GM12872 (cell line): ENCODE data around the gene FOXJ1.

Experiments used
- TF ChIP-seq, protein P1 (sequence below): IDR thresholded peaks from 3 replicates; pipeline ENCODE4 v1.5.1; 2011; ENCODE audit warnings: low read depth, mild to moderate bottlenecking, low read length, moderate library complexity; ENCODE audit not compliant: insufficient read depth

Gene FOXJ1

DNA sequence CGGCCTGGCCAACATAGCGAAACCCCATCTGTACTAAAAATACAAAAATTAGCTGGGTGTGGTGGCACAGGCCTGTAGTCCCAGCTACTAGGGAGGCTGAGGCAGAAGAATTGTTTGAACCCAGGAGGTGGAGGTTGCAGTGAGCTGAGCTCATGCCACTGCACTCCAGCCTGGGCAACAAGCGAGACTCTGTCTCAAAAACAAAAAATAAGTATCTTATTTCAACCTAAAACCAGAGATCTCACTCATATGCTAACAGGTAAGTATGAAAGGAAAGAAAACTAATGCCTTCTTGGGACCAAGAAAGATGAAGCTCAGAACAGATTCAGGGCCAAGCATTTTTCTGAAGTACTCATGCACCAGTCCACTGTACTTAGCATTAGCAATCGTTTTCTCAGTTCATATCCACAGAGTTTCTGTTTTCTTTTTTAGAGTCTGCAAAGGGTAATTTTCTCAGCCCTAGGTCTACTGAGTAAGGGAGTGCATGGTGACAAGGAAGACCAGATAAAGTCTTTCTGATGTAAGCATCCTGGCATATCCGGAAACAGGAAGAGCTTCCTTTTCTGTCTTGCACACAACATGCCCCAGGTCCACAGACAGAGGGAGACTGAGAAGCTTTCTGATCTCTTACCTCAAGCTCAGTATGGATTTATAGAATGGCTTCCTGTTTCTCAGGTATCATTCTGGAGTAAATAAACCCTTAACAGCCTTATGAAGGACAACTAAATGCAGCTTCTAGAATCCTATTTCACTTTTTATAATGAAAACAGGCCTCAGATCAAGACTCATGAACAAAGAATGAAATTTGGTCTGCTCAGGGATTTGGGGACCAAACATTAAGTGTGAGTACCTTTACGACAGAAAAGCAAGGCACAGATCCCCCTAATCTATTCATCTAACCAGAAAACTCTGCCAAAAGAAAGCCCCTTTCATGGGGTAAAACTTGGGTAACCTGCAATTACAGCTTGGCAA, 38.7 kb upstream of the FOXJ1 start:
- TF ChIP-seq, protein P1, sequence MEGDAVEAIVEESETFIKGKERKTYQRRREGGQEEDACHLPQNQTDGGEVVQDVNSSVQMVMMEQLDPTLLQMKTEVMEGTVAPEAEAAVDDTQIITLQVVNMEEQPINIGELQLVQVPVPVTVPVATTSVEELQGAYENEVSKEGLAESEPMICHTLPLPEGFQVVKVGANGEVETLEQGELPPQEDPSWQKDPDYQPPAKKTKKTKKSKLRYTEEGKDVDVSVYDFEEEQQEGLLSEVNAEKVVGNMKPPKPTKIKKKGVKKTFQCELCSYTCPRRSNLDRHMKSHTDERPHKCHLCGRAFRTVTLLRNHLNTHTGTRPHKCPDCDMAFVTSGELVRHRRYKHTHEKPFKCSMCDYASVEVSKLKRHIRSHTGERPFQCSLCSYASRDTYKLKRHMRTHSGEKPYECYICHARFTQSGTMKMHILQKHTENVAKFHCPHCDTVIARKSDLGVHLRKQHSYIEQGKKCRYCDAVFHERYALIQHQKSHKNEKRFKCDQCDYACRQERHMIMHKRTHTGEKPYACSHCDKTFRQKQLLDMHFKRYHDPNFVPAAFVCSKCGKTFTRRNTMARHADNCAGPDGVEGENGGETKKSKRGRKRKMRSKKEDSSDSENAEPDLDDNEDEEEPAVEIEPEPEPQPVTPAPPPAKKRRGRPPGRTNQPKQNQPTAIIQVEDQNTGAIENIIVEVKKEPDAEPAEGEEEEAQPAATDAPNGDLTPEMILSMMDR: 0 out of 3 replicates have a peak, but pooled peaks have one; percentile 12

DNA sequence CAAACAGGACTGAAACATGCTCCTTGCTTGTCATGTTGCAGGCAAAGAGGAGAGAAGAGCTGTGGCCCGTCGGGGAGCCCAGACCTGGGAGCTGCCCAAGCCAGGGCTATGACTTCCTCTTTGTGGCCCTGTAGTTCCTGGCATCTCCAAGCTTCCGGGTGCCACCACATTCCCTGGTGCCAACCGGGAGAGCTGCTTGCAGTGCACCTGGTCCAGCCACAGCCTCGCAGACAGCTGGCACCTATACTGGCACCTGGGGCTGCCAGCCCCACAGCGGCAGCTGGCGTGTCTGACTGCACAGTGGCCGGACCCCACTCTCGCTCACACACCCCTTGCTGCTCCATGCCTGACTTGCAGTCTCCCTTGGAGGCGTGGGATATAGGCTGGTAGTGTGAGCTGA, 37.1 kb upstream of the FOXJ1 start:
- TF ChIP-seq, protein P1: no peak

DNA sequence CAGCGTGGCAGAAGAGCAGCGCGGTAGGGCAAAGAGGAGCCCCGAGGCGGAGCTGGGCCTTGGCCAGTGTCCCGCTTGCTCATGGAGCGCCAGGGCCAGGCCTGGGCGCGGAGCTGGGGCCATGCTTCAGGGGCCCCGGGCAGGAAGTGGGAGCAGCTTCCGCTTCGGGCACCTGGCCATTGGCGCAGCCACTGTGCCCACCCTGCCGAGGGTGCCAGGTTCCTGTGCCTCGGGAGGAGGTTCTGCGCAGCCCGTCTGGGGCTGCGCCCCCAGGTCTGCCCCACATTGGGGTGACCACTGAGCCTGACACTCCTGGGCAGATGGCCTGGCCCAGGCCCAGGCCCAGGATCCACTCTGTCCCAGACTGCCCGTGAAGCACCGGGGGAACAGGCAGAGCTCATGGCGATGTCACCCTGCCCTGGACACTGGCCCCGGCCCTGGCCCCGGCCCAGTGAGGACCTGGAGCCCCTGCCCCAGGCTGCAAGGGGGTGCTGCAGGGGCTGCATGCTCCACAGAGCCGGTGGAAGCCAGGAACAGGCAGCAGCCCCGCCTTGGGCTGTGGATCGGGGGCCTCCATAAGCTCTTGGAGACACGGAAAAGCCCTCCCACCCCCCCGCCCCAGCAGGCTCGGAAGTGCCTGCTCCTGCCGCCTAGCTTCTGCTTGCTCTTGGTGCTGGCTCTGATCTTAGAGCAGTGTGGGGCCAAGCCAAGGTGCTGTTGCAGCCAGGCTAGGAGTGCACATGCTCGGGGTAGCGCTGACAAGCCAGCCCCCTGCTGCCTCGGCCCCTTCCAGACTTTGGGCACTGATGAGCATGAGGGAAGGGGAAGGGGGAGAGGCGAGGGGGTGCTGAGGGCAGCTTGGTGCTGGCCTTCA, 35.9 kb upstream of the FOXJ1 start:
- TF ChIP-seq, protein P1: no peak

DNA sequence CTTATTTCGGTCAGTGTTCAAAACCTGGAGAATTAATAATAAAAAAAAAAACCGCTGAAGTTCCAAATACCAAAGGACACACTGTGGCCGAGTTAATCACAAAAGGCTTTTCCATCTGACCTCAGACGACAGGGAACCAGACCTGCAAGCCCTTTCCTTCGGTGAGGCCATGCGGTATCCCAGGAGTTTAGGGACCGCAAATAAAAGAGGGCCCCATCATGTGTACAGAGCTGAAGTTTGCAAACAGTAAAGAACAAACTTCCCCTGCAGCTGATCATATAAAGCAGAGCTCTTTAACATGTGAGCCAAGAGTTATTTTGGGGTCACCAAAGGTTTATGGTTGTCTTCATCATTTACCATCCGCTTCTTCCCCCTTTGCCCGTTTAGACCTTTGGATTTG, 33.0 kb upstream of the FOXJ1 start:
- TF ChIP-seq, protein P1: no peak

DNA sequence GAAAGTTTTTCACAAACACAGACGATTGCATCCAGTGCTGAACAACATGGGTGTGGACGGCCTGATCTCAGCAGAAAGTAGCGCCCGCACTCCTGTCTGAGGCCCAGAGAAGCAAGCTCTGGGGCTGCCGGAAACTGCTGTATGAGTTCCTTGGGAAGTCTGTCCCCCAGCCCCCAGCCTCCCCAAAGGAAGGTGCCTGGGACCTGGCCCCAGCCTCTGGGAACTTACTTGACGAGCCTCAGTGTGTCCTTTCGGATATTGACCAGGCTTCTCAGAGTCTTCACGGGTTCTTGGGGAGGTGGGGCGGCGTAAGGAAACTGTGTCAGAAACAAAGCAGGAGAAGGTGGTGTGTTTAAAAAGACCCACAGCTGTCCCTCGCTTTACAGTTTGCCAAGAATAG, 32.4 kb upstream of the FOXJ1 start:
- TF ChIP-seq, protein P1: no peak

DNA sequence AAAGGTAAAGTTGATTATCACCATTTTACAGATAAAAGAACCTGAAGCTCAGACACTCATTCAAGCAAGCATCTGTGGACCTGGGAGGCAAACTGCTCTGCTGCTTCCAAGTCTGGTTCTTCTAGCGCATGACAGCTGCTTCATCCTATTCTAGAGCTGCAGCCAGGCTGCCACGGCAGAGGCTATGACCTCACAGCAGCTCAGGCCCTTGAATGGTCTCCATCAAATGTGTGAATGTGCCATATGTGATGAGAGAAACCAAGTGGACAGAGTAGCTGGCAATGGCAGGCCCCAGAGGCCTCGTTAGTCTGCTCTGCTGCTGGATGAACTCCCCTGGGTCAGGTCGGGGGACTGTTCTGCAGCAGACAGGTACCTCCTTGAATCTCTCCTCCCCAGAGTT, 30.7 kb upstream of the FOXJ1 start:
- TF ChIP-seq, protein P1: no peak

DNA sequence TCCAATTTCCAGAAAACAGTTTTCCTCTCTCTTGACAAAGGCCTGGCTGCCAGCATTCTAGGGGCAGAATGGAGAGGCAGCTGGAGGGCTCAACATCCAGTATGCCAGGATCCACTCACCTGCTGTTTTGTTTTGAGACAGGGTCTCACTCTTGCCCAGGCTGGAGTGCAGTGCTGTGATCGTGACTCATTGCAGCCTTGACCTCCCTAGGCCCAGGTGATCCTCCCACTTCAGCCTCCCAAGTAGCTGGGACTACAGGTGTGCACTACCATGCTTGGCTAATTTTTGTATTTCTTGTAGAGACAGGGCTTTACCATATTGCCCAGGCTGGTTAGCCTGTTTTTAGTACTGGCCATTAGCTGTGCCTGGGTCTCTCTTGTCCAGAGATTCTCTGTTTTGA, 29.1 kb upstream of the FOXJ1 start:
- TF ChIP-seq, protein P1: no peak
